Gastrocnemius medialis (tissue), 4 donors: ENCODE data around the gene RAD51B. TPM values are rescaled to one million over a fixed set of nuclear protein-coding genes. Genes with fewer than 3 reads are reported as not detected.

Experiments used
- ATAC-seq, 2 donors: fragments of 150-250 bp; one replicate each; pipeline ENCODE4 v1.9.1; 2016
- DNase-seq, 2 donors: peaks; one replicate each; pipeline ENCODE4 v3.0.0-alpha.2; 2019
- H3K27ac ChIP-seq, 4 donors: fragments of 200-600 bp; sonication (generic); 1 replicate in 1 of 4; 2 replicates in 3 of 4; pipeline ENCODE4 v1.5.1; 2016 to 2018; ENCODE audit warnings: mild to moderate bottlenecking in 2 of 4, moderate library complexity in 1 of 4
- H3K27me3 ChIP-seq, 3 donors: fragments of 200-600 bp; sonication (generic) in 2 of 3; 1 replicate in 1 of 3; 2 replicates in 2 of 3; pipeline versions ENCODE4 v1.5.1 to v1.6.0; 2016 to 2019; ENCODE audit warnings: mild to moderate bottlenecking in 1 of 3, moderate library complexity in 1 of 3
- H3K36me3 ChIP-seq, 2 donors: fragments of 200-600 bp; sonication (generic) in 1 of 2; one replicate each; pipeline ENCODE4 v1.5.1; 2017 to 2018
- H3K4me1 ChIP-seq, 2 donors: fragments of 200-600 bp; sonication (generic) in 1 of 2; one replicate each; pipeline ENCODE4 v1.5.1; 2016 to 2017; ENCODE audit warnings: mild to moderate bottlenecking in 2 of 2
- H3K4me3 ChIP-seq, 4 donors: fragments of 200-600 bp; sonication (generic) in 3 of 4; 1 replicate in 1 of 4; 2 replicates in 3 of 4; pipeline ENCODE4 v1.5.1; 2016 to 2019; ENCODE audit warnings: mild to moderate bottlenecking in 2 of 4
- H3K9me3 ChIP-seq, 3 donors: fragments of 200-600 bp; sonication (generic) in 2 of 3; 1 replicate in 1 of 3; 2 replicates in 2 of 3; pipeline ENCODE4 v1.5.1; 2016 to 2019
- CTCF ChIP-seq, 5 experiments: fragments of 450-650 bp in 3 of 5; fragments of 200-600 bp in 2 of 5; sonication (generic) in 2 of 5; IDR thresholded peaks in 4 of 5; conservative IDR thresholded peaks in 1 of 5; 1 replicate in 4 of 5; 2 replicates in 1 of 5; pipeline ENCODE4 v1.5.1; 2016 to 2019; ENCODE audit warnings: antibody characterized with exemption in 5 of 5, mild to moderate bottlenecking in 3 of 5, moderate library complexity in 3 of 5
- POLR2A ChIP-seq, 2 donors: fragments of 450-650 bp; IDR thresholded peaks; one replicate each; pipeline ENCODE4 v1.6.1; 2017; ENCODE audit warnings: antibody characterized with exemption in 2 of 2, mild to moderate bottlenecking in 2 of 2, moderate library complexity in 2 of 2
- in situ Hi-C, 4 donors: fragments of 200-750 bp; cut with MboI; loops; one replicate each; pipeline versions ENCODE4 v1.15.0 to v1.8.0; 2017; ENCODE audit warnings: low sequenced_read_pairs in 4 of 4
- intact Hi-C: fragments of 100-400 bp; cut with DNase I; formaldehyde crosslinking; loops from one replicate; pipeline ENCODE4 v1.15.1; 2023; ENCODE audit warnings: low total_unique reads
- total RNA-seq, 4 donors: library from RNA; depleted of rRNA; stranded (reverse); fragments of >200 nt; gene quantifications; one replicate each; pipeline versions ENCODE4 v1.1.0 to v1.2.3, GENCODE V29; 2016

Gene RAD51B
- total RNA-seq, 4 donors from 2014 or later, result 1.6 to 3.3 (median 2.4) TPM

- Histone ChIP-seq H3K4me3 (no peak overlapping the region), H3K4me1 (peaks cover 0 to 16% of the 10 kb centered on the region in 2 donors), H3K9me3 (no peaks in the 10 kb centered on the region), H3K36me3 (no peaks in the 10 kb centered on the region), H3K27me3 (no peaks in the 10 kb centered on the region), H3K27ac (no peak overlapping the region)
- no peak for TF ChIP-seq CTCF (IDR thresholded peaks at IDR 0.05 in 4 of 5, conservative IDR thresholded peaks at IDR 0.05 in 1 of 5)
- no peak for TF ChIP-seq POLR2A (IDR thresholded peaks at IDR 0.05)
- ATAC-seq (no peak), DNase-seq (no peak)
- intact Hi-C loops, result no loop called here
- in situ Hi-C loops, result no loop called here
Measured at GRCh38 chr14:68316078-68316868, 496.7 kb downstream of the RAD51B start.

- TF ChIP-seq CTCF (IDR thresholded peaks at IDR 0.05 in 4 of 5, conservative IDR thresholded peaks at IDR 0.05 in 1 of 5), result no peak
- TF ChIP-seq POLR2A (IDR thresholded peaks at IDR 0.05), result no peak
- H3K4me1 ChIP-seq, result peaks cover 0 to 16% of the 10 kb centered on the region in 2 donors
- intact Hi-C loops, result no loop called here
- H3K27ac ChIP-seq, result no peak overlapping the region
- H3K36me3 ChIP-seq, result no peaks in the 10 kb centered on the region
- no peaks in the 10 kb centered on the region for H3K27me3 ChIP-seq
- DNase-seq (no peak), ATAC-seq (no peak)
- in situ Hi-C loops, result no loop called here
- no peaks in the 10 kb centered on the region for H3K9me3 ChIP-seq
- H3K4me3 ChIP-seq, result no peak overlapping the region
Measured at GRCh38 chr14:68317239-68317638, 497.7 kb downstream of the RAD51B start.

GRCh38 chr14:68318828-68319227, 499.2 kb downstream of the RAD51B start:
- no peak for ATAC-seq
- no peaks in the 10 kb centered on the region for H3K27me3 ChIP-seq

GRCh38 chr14:68320495-68320894, 500.9 kb downstream of the RAD51B start:
- no peak for DNase-seq
- no peaks in the 10 kb centered on the region for H3K9me3 ChIP-seq
- no peak overlapping the region for H3K27ac ChIP-seq
- H3K27me3 ChIP-seq, result no peaks in the 10 kb centered on the region
- H3K4me3 ChIP-seq, result no peak overlapping the region
- intact Hi-C loops, result no loop called here
- no peak for ATAC-seq
- no peaks in the 10 kb centered on the region for H3K36me3 ChIP-seq
- H3K4me1 ChIP-seq, result peaks cover 0 to 16% of the 10 kb centered on the region in 2 donors
- in situ Hi-C loops, result no loop called here
- no peak for TF ChIP-seq CTCF (IDR thresholded peaks at IDR 0.05 in 4 of 5, conservative IDR thresholded peaks at IDR 0.05 in 1 of 5)
- no peak for TF ChIP-seq POLR2A (IDR thresholded peaks at IDR 0.05)

More at GRCh38 chr14:68318828-68319227, 499.2 kb downstream of the RAD51B start:
- TF ChIP-seq CTCF (IDR thresholded peaks at IDR 0.05 in 4 of 5, conservative IDR thresholded peaks at IDR 0.05 in 1 of 5) (no peak), POLR2A (IDR thresholded peaks at IDR 0.05) (no peak)
- in situ Hi-C loops (no loop called here), intact Hi-C loops (no loop called here)
- H3K4me1 ChIP-seq, result peaks cover 0 to 16% of the 10 kb centered on the region in 2 donors
- H3K36me3 ChIP-seq, result no peaks in the 10 kb centered on the region
- no peaks in the 10 kb centered on the region for H3K9me3 ChIP-seq
- no peak overlapping the region for H3K27ac ChIP-seq
- no peak overlapping the region for H3K4me3 ChIP-seq
- DNase-seq, result no peak
